ENCODE results near the gene MCOLN2. TPM values are rescaled to one million over a fixed set of nuclear protein-coding genes. Genes with fewer than 3 reads are reported as not detected.

The MCOLN2 gene
- total and polyA plus RNA-seq, 2 donors (not counting 1 experiment from before 2014, with no cell fraction given), result 23.9 to 25.8 TPM

- Histone ChIP-seq H3K4me3 (ENCODE audit: control extremely low read depth in 1 of 5, extremely low read depth in 1 of 5, insufficient read depth in 1 of 5, low read depth in 2 of 5, low read length in 4 of 5) (no peak overlapping the region), H3K79me2 (ENCODE audit: control insufficient read depth, insufficient read depth, low read length) (no peaks in the 10 kb centered on the region), H3K36me3 (replicated peaks in 1 of 2; ENCODE audit: control extremely low read depth in 1 of 2, control insufficient read depth in 1 of 2, extremely low read depth in 1 of 2, insufficient read depth in 2 of 2, low read length in 1 of 2) (no peaks in the 10 kb centered on the region), H4K20me1 (ENCODE audit: control insufficient read depth, insufficient read depth, low read length, poor library complexity, severe bottlenecking) (no peaks in the 10 kb centered on the region), H3K9me3 (ENCODE audit: control extremely low read depth in 1 of 3, control insufficient read depth in 2 of 3, insufficient read depth in 1 of 3, low read length in 2 of 3) (no peaks in the 10 kb centered on the region), H2AFZ (ENCODE audit: insufficient read depth, low read depth, low read length, poor library complexity, severe bottlenecking) (no peak overlapping the region), H3K27ac (ENCODE audit: low read length in 2 of 2) (no peak overlapping the region), H3K4me2 (replicated peaks; ENCODE audit: low read depth, low read length, poor library complexity, severe bottlenecking) (no peak overlapping the region), H3K27me3 (replicated peaks in 1 of 4; ENCODE audit: control extremely low read depth in 1 of 4, control insufficient read depth in 3 of 4, insufficient read depth in 4 of 4, low read length in 3 of 4) (no peaks in the 10 kb centered on the region), H3K4me1 (ENCODE audit: control insufficient read depth in 2 of 2, insufficient read depth in 2 of 2, low read length in 2 of 2) (peaks cover 0 to 3% of the 10 kb centered on the region in 2 donors), H3K9ac (ENCODE audit: low read length) (no peak overlapping the region)
- Mint-ChIP-seq H3K27me3 (no peaks in the 10 kb centered on the region), H3K27ac (no peak overlapping the region), H3K4me3 (no peak overlapping the region), H3K4me1 (peaks cover 2% of the 10 kb centered on the region), H3K9me3 (ENCODE audit: insufficient read depth) (no peaks in the 10 kb centered on the region)
- ATAC-seq (ENCODE audit: low read depth) (no peak), DNase-seq (no peak)
- TF ChIP-seq, protein P1, sequence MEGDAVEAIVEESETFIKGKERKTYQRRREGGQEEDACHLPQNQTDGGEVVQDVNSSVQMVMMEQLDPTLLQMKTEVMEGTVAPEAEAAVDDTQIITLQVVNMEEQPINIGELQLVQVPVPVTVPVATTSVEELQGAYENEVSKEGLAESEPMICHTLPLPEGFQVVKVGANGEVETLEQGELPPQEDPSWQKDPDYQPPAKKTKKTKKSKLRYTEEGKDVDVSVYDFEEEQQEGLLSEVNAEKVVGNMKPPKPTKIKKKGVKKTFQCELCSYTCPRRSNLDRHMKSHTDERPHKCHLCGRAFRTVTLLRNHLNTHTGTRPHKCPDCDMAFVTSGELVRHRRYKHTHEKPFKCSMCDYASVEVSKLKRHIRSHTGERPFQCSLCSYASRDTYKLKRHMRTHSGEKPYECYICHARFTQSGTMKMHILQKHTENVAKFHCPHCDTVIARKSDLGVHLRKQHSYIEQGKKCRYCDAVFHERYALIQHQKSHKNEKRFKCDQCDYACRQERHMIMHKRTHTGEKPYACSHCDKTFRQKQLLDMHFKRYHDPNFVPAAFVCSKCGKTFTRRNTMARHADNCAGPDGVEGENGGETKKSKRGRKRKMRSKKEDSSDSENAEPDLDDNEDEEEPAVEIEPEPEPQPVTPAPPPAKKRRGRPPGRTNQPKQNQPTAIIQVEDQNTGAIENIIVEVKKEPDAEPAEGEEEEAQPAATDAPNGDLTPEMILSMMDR (IDR thresholded peaks at IDR 0.05), result no peak
- no peak for TF ChIP-seq EZH2 (IDR thresholded peaks at IDR 0.05; ENCODE audit: borderline replicate concordance, insufficient read depth, low read depth, low read length, poor library complexity, severe bottlenecking)
- WGBS (ENCODE audit: insufficient coverage), result 93% methylated on average over 3 of the region's 8 CpGs
- ChIA-PET POLR2A (no interaction called here), CTCF (interaction anchor here (1.3 to 6.0 kb wide), 4 partner anchors 87 to 798 kb away, joined by 3 to 45 read pairs (median 4); no protein-coding TSS in a partner anchor)
- intact Hi-C loops (cut with micrococcal nuclease), result loop anchor here (5.0 to 10.0 kb wide), 3 partner anchors 797 to 1034 kb away; partner anchors contain the start of gene PRKACB
Observed at GRCh38 chr1:84939151-84939550, 57.8 kb downstream of the MCOLN2 start.

DNA sequence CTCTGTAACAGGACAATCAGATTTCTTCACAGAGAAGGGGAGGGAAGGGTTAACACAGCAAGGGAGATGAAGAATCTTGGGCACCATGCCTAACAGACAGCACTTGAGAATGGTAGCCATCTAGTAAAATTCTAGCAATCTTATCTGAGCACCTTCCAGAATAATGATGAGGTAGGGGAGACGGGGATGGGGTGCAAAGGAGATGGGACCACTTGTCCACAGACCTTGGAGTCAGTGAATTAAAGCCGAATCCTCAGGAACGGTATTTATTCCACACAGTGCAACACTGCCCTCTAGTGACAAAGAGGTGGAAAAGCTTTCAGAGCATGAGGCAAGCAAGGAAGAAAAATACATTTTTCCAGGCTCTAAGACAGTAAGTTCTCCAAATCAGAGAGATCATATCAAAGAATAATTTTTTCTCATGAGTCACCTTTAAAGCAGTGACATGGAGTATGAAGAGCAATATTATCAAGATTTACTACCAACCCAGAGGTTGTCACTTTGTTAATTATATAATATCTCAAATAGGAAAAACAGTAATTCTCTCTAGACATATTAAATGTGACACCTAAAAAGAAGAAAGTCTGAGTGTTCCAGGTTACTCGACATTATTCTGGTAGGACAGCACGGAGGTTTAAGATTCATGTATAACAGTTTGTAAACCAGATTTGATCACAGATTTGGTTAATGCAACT, 60.6 kb downstream of the MCOLN2 start:
- Histone ChIP-seq H4K20me1 (ENCODE audit: control insufficient read depth, insufficient read depth, low read length, poor library complexity, severe bottlenecking) (no peaks in the 10 kb centered on the region), H3K27me3 (replicated peaks in 1 of 4; ENCODE audit: control extremely low read depth in 1 of 4, control insufficient read depth in 3 of 4, insufficient read depth in 4 of 4, low read length in 3 of 4) (no peaks in the 10 kb centered on the region), H3K9ac (ENCODE audit: low read length) (no peak overlapping the region), H3K9me3 (ENCODE audit: control extremely low read depth in 1 of 3, control insufficient read depth in 2 of 3, insufficient read depth in 1 of 3, low read length in 2 of 3) (no peaks in the 10 kb centered on the region), H3K36me3 (replicated peaks in 1 of 2; ENCODE audit: control extremely low read depth in 1 of 2, control insufficient read depth in 1 of 2, extremely low read depth in 1 of 2, insufficient read depth in 2 of 2, low read length in 1 of 2) (no peaks in the 10 kb centered on the region), H3K4me3 (ENCODE audit: control extremely low read depth in 1 of 5, extremely low read depth in 1 of 5, insufficient read depth in 1 of 5, low read depth in 2 of 5, low read length in 4 of 5) (no peak overlapping the region), H3K4me2 (replicated peaks; ENCODE audit: low read depth, low read length, poor library complexity, severe bottlenecking) (peak overlapping the region; percentile 10), H2AFZ (ENCODE audit: insufficient read depth, low read depth, low read length, poor library complexity, severe bottlenecking) (no peak overlapping the region), H3K4me1 (ENCODE audit: control insufficient read depth in 2 of 2, insufficient read depth in 2 of 2, low read length in 2 of 2) (peaks cover 0 to 3% of the 10 kb centered on the region in 2 donors), H3K27ac (ENCODE audit: low read length in 2 of 2) (no peak overlapping the region), H3K79me2 (ENCODE audit: control insufficient read depth, insufficient read depth, low read length) (no peaks in the 10 kb centered on the region)
- ChIA-PET POLR2A (no interaction called here), CTCF (interaction anchor here (0.6 to 6.0 kb wide), 26 partner anchors 8 to 1030 kb away, joined by 3 to 45 read pairs (median 4); no protein-coding TSS in a partner anchor)
- TF ChIP-seq, protein P1 (IDR thresholded peaks at IDR 0.05), result peak; percentile 98
- no peak for TF ChIP-seq EZH2 (IDR thresholded peaks at IDR 0.05; ENCODE audit: borderline replicate concordance, insufficient read depth, low read depth, low read length, poor library complexity, severe bottlenecking)
- ATAC-seq (ENCODE audit: low read depth) (peak; percentile 62), DNase-seq (peak; percentile 68)
- intact Hi-C loops (cut with micrococcal nuclease), result loop anchor here (1.0 to 10.0 kb wide), 4 partner anchors 494 to 1031 kb away; partner anchors contain the start of gene PRKACB
- Mint-ChIP-seq H3K4me3 (no peak overlapping the region), H3K27ac (no peak overlapping the region), H3K27me3 (no peaks in the 10 kb centered on the region), H3K9me3 (ENCODE audit: insufficient read depth) (no peaks in the 10 kb centered on the region), H3K4me1 (peaks cover 2% of the 10 kb centered on the region)
- 8% methylated on average over 2 of the region's 5 CpGs for WGBS (ENCODE audit: insufficient coverage)

Measured in B cell (primary cell).